Neural progenitor cell (in vitro differentiated cells): ENCODE results near the gene GALK2.

Source experiments
- EZH2 ChIP-seq: fragments of 200-600 bp; sonication (generic); IDR thresholded peaks from 2 replicates; pipeline ENCODE4 v1.6.1; 2017; ENCODE audit warnings: antibody characterized with exemption, mild to moderate bottlenecking, moderate library complexity
- EZH2phosphoT487 ChIP-seq: fragments of 200-600 bp; sonication (generic); IDR thresholded peaks from 2 replicates; pipeline ENCODE4 v1.6.1; 2017; ENCODE audit warnings: antibody characterized with exemption
- TF ChIP-seq, protein P1 (sequence below): fragments of 200-600 bp; sonication (generic); IDR thresholded peaks from 2 replicates; pipeline ENCODE4 v1.5.1; 2017; ENCODE audit warnings: antibody characterized with exemption, mild to moderate bottlenecking

DNA sequence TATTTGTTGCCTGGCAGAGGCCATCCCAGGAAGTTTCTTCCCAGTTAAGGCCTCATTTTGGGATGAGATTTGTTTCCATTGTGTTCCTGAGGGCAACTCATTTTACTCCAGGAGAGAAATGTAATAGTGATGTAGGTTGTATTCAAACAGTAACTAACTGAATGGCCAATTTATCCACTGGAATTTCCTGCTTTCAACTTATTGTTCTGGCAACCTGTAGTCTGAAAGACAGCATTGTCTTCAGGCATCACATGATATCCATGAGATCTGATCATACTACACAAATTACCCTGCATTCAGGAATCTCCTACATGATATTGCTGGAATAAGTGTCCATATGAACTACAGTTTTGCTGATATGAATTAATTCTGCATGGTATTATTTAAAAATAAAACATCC, 173.5 kb downstream of the GALK2 start:
- TF ChIP-seq, protein P1, sequence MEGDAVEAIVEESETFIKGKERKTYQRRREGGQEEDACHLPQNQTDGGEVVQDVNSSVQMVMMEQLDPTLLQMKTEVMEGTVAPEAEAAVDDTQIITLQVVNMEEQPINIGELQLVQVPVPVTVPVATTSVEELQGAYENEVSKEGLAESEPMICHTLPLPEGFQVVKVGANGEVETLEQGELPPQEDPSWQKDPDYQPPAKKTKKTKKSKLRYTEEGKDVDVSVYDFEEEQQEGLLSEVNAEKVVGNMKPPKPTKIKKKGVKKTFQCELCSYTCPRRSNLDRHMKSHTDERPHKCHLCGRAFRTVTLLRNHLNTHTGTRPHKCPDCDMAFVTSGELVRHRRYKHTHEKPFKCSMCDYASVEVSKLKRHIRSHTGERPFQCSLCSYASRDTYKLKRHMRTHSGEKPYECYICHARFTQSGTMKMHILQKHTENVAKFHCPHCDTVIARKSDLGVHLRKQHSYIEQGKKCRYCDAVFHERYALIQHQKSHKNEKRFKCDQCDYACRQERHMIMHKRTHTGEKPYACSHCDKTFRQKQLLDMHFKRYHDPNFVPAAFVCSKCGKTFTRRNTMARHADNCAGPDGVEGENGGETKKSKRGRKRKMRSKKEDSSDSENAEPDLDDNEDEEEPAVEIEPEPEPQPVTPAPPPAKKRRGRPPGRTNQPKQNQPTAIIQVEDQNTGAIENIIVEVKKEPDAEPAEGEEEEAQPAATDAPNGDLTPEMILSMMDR = no peak
- TF ChIP-seq EZH2phosphoT487 = no peak
- TF ChIP-seq EZH2 = no peak
